ENCODE measurements around the gene LZIC.

The LZIC gene

GRCh38 chr1:9905010-9905409, 38.2 kb downstream of the LZIC start:
- no peak overlapping the region for H3K4me2 ChIP-seq (ENCODE audit: insufficient read depth, low read length)
- no peak overlapping the region for H3K27ac ChIP-seq (ENCODE audit: low read length)
- ATAC-seq (ENCODE audit: insufficient read depth, low read depth) (no peak), DNase-seq (no peak)
- H3K79me2 ChIP-seq (ENCODE audit: insufficient read depth, low read length) = peaks cover 7% of the 10 kb centered on the region
- TF ChIP-seq EZH2 (IDR thresholded peaks at IDR 0.05; ENCODE audit: borderline replicate concordance, low read depth, low read length, severe bottlenecking) = no peak
- TF ChIP-seq, protein P1, sequence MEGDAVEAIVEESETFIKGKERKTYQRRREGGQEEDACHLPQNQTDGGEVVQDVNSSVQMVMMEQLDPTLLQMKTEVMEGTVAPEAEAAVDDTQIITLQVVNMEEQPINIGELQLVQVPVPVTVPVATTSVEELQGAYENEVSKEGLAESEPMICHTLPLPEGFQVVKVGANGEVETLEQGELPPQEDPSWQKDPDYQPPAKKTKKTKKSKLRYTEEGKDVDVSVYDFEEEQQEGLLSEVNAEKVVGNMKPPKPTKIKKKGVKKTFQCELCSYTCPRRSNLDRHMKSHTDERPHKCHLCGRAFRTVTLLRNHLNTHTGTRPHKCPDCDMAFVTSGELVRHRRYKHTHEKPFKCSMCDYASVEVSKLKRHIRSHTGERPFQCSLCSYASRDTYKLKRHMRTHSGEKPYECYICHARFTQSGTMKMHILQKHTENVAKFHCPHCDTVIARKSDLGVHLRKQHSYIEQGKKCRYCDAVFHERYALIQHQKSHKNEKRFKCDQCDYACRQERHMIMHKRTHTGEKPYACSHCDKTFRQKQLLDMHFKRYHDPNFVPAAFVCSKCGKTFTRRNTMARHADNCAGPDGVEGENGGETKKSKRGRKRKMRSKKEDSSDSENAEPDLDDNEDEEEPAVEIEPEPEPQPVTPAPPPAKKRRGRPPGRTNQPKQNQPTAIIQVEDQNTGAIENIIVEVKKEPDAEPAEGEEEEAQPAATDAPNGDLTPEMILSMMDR (IDR thresholded peaks at IDR 0.05; ENCODE audit: borderline replicate concordance, extremely low read depth, low read length, poor library complexity, severe bottlenecking) = no peak
- no peak overlapping the region for H2AFZ ChIP-seq (ENCODE audit: low read depth, low read length)
- peaks cover 3% of the 10 kb centered on the region; the same call in 1 of the 2 replicates for H4K20me1 ChIP-seq (ENCODE audit: insufficient read depth, low read length)
- H3K9me3 ChIP-seq (ENCODE audit: insufficient read depth, low read length, severe bottlenecking) = no peaks in the 10 kb centered on the region
- H3K27me3 ChIP-seq (ENCODE audit: insufficient read depth, low read length, poor library complexity) = no peaks in the 10 kb centered on the region
- no peak overlapping the region for H3K4me3 ChIP-seq (ENCODE audit: low read depth in 1 of 2, low read length in 2 of 2)
- H3K36me3 ChIP-seq (ENCODE audit: insufficient read depth, low read length) = no peaks in the 10 kb centered on the region; the same call in 1 of the 2 replicates
- H3K9ac ChIP-seq (ENCODE audit: low read depth, low read length) = no peak overlapping the region
- H3K4me1 ChIP-seq (ENCODE audit: insufficient read depth, low read length) = peaks cover 24% of the 10 kb centered on the region

DNA sequence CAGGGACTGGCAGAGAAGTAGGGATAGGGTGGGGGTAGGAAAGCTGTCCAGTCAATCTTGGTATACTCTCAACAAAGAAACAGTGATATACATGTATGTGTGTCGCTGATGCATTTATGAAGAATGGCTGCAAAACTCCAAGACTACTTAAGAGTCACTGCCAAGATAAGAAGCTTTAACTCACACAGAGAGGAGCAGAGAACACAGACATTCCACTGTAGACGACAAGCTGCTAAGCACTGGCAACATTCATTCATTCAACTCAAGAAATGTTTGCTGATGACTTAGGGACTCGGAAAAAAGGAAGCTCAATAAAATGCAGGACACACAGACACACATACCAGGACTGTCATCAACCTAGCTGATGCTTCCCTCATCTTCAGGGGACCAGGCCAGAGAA, 38.6 kb downstream of the LZIC start:
- no peaks in the 10 kb centered on the region for H3K27me3 ChIP-seq (ENCODE audit: insufficient read depth, low read length, poor library complexity)
- no peaks in the 10 kb centered on the region; the same call in 1 of the 2 replicates for H3K36me3 ChIP-seq (ENCODE audit: insufficient read depth, low read length)
- H3K79me2 ChIP-seq (ENCODE audit: insufficient read depth, low read length) = peaks cover 6% of the 10 kb centered on the region
- peaks cover 3% of the 10 kb centered on the region; the same call in 1 of the 2 replicates for H4K20me1 ChIP-seq (ENCODE audit: insufficient read depth, low read length)
- no peak for TF ChIP-seq EZH2 (IDR thresholded peaks at IDR 0.05; ENCODE audit: borderline replicate concordance, low read depth, low read length, severe bottlenecking)
- TF ChIP-seq, protein P1 (IDR thresholded peaks at IDR 0.05; ENCODE audit: borderline replicate concordance, extremely low read depth, low read length, poor library complexity, severe bottlenecking) = no peak
- no peak overlapping the region for H3K9ac ChIP-seq (ENCODE audit: low read depth, low read length)
- ATAC-seq (ENCODE audit: insufficient read depth, low read depth) = no peak
- no peaks in the 10 kb centered on the region for H3K9me3 ChIP-seq (ENCODE audit: insufficient read depth, low read length, severe bottlenecking)
- H3K4me1 ChIP-seq (ENCODE audit: insufficient read depth, low read length) = peaks cover 23% of the 10 kb centered on the region
- no peak overlapping the region for H3K4me3 ChIP-seq (ENCODE audit: low read depth in 1 of 2, low read length in 2 of 2)
- H2AFZ ChIP-seq (ENCODE audit: low read depth, low read length) = no peak overlapping the region
- no peak for DNase-seq
- H3K4me2 ChIP-seq (ENCODE audit: insufficient read depth, low read length) = no peak overlapping the region
- H3K27ac ChIP-seq (ENCODE audit: low read length) = no peak overlapping the region

GRCh38 chr1:9903801-9904527, 39.2 kb downstream of the LZIC start:
- Histone ChIP-seq H3K9me3 (ENCODE audit: insufficient read depth, low read length, severe bottlenecking) (no peaks in the 10 kb centered on the region), H4K20me1 (ENCODE audit: insufficient read depth, low read length) (peaks cover 3% of the 10 kb centered on the region; the same call in 1 of the 2 replicates), H3K79me2 (ENCODE audit: insufficient read depth, low read length) (no peaks in the 10 kb centered on the region; the same call in 1 of the 2 replicates), H3K9ac (ENCODE audit: low read depth, low read length) (no peak overlapping the region), H3K4me1 (ENCODE audit: insufficient read depth, low read length) (peaks cover 17% of the 10 kb centered on the region), H3K27ac (ENCODE audit: low read length) (no peak overlapping the region), H3K4me3 (ENCODE audit: low read depth in 1 of 2, low read length in 2 of 2) (no peak overlapping the region), H2AFZ (ENCODE audit: low read depth, low read length) (no peak overlapping the region), H3K36me3 (ENCODE audit: insufficient read depth, low read length) (no peaks in the 10 kb centered on the region), H3K27me3 (ENCODE audit: insufficient read depth, low read length, poor library complexity) (no peaks in the 10 kb centered on the region), H3K4me2 (ENCODE audit: insufficient read depth, low read length) (no peak overlapping the region)
- DNase-seq (no peak), ATAC-seq (ENCODE audit: insufficient read depth, low read depth) (no peak)
- TF ChIP-seq, protein P1 (IDR thresholded peaks at IDR 0.05; ENCODE audit: borderline replicate concordance, extremely low read depth, low read length, poor library complexity, severe bottlenecking) = no peak
- TF ChIP-seq EZH2 (IDR thresholded peaks at IDR 0.05; ENCODE audit: borderline replicate concordance, low read depth, low read length, severe bottlenecking) = no peak

Measured in DND-41 (cell line).